Endothelial cell of umbilical vein (primary cell): Measurements from ENCODE around the gene MRGPRE. TPM values are rescaled to one million over a fixed set of nuclear protein-coding genes. Genes with fewer than 3 reads are reported as not detected.

Source experiments
- BruUV-seq: library from RNA; stranded (reverse); fragments of 400-500 nt; replicated peaks from 2 replicates; lab custom pipeline; 2021; lab: Mats Ljungman, UMichigan
- CTCF ChIA-PET: fragments of 300-600, 350-600 bp; sonication (Branson Sonifier 250); formaldehyde crosslinking; loops from one replicate; lab custom pipeline; 2021; ENCODE audit warnings: antibody characterized with exemption, inconsistent platforms; lab: Charles Lee
- POLR2A ChIA-PET: fragments of 300-600, 350-600 bp; sonication (Branson Sonifier 250); formaldehyde crosslinking; loops from one replicate; lab custom pipeline; 2021; ENCODE audit warnings: antibody characterized with exemption, inconsistent platforms; lab: Charles Lee
- DNase-seq: peaks from one replicate; pipeline ENCODE4 v3.0.0-alpha.2; 2011; ENCODE audit warnings: low read depth, low spot score
- FAIRE-seq: peaks from 2 replicates; lab custom pipeline; 2011; peaks lifted over from hg19 to GRCh38; lab: Jason Lieb, UNC
- H2AFZ ChIP-seq: 2 replicates; pipeline ENCODE4 v1.6.0; 2012; ENCODE audit warnings: low read depth, low read length, control low read depth, inconsistent platforms
- H3K27ac ChIP-seq: 2 replicates; pipeline ENCODE4 v1.5.1; 2011; ENCODE audit warnings: low read depth, mild to moderate bottlenecking, control low read depth, low read length, moderate library complexity; ENCODE audit not compliant: insufficient read depth
- H3K27me3 ChIP-seq, 2 experiments: 2 replicates each; pipeline versions ENCODE4 v1.6.0 to v1.6.1; 2011; ENCODE audit warnings: low read length in 2 of 2, mixed read lengths in 1 of 2; ENCODE audit not compliant: control insufficient read depth in 2 of 2, insufficient read depth in 2 of 2
- H3K36me3 ChIP-seq, 2 experiments: 2 replicates in 1 of 2; 3 replicates in 1 of 2; pipeline ENCODE4 v1.5.1; 2011; ENCODE audit warnings: low read length in 2 of 2, mild to moderate bottlenecking in 1 of 2, moderate library complexity in 1 of 2; ENCODE audit not compliant: control insufficient read depth in 2 of 2, insufficient read depth in 2 of 2; ENCODE audit errors: extremely low read depth in 1 of 2
- H3K4me1 ChIP-seq: 3 replicates; pipeline ENCODE4 v1.5.1; 2011; ENCODE audit warnings: mild to moderate bottlenecking, low read length; ENCODE audit not compliant: control insufficient read depth, insufficient read depth; ENCODE audit errors: extremely low read depth
- H3K4me2 ChIP-seq: 2 replicates; pipeline ENCODE4 v1.6.1; 2011; ENCODE audit warnings: low read length, control low read depth, mixed read lengths; ENCODE audit not compliant: insufficient read depth
- H3K4me3 ChIP-seq, 3 experiments: fragments of 200-600 bp in 1 of 3; sonication (generic), shearing (Covaris generic) in 1 of 3; replicated peaks in 1 of 3; 2 replicates each; pipeline ENCODE4 v1.5.1; 2011 to 2016; ENCODE audit warnings: control low read depth in 3 of 3, low read length in 3 of 3, mild to moderate bottlenecking in 2 of 3, inconsistent platforms in 1 of 3, low read depth in 1 of 3, moderate library complexity in 1 of 3; ENCODE audit not compliant: insufficient read depth in 1 of 3
- H3K79me2 ChIP-seq: 2 replicates; pipeline ENCODE4 v1.6.0; 2012; ENCODE audit warnings: low read length, inconsistent platforms; ENCODE audit not compliant: control insufficient read depth, insufficient read depth
- H3K9ac ChIP-seq: replicated peaks from 2 replicates; pipeline ENCODE3; 2011; ENCODE audit warnings: low read length, control low read depth; ENCODE audit not compliant: insufficient read depth; ENCODE audit errors: extremely low read depth
- H3K9me1 ChIP-seq: replicated peaks from 3 replicates; pipeline ENCODE4 v1.6.0; 2011; ENCODE audit warnings: mild to moderate bottlenecking, low read length; ENCODE audit not compliant: control insufficient read depth, insufficient read depth; ENCODE audit errors: extremely low read depth
- H3K9me3 ChIP-seq: replicated peaks from 2 replicates; pipeline ENCODE4 v1.5.1; 2012; ENCODE audit warnings: low read length, inconsistent platforms; ENCODE audit not compliant: control insufficient read depth, insufficient read depth
- H4K20me1 ChIP-seq: replicated peaks from 2 replicates; pipeline ENCODE3; 2011; ENCODE audit warnings: mild to moderate bottlenecking, low read length; ENCODE audit not compliant: control insufficient read depth, insufficient read depth; ENCODE audit errors: extremely low read depth
- EZH2 ChIP-seq: IDR thresholded peaks from 2 replicates; pipeline ENCODE4 v1.6.1; 2012; ENCODE audit warnings: borderline replicate concordance, low read depth, mild to moderate bottlenecking, moderate library complexity, low read length, inconsistent platforms; ENCODE audit not compliant: severe bottlenecking
- FOS ChIP-seq: IDR thresholded peaks from 2 replicates; pipeline ENCODE4 v1.6.1; 2011; ENCODE audit warnings: mild to moderate bottlenecking, low read length, moderate library complexity, borderline replicate concordance; ENCODE audit not compliant: insufficient read depth
- GATA2 ChIP-seq: IDR thresholded peaks from 2 replicates; pipeline ENCODE4 v1.7.0; 2011; ENCODE audit warnings: low read depth, mild to moderate bottlenecking, moderate library complexity, mixed read lengths, low read length; ENCODE audit not compliant: insufficient read length, insufficient read depth
- JUN ChIP-seq: IDR thresholded peaks from 2 replicates; pipeline ENCODE4 v1.6.1; 2011; ENCODE audit warnings: borderline replicate concordance, low read depth; ENCODE audit not compliant: insufficient read length, insufficient read depth
- MYC ChIP-seq: IDR thresholded peaks from one replicate; pipeline ENCODE4 v1.6.1; 2011; ENCODE audit warnings: mild to moderate bottlenecking, low read depth, low read length
- POLR2A ChIP-seq: IDR thresholded peaks from 2 replicates; pipeline ENCODE4 v1.6.1; 2012; ENCODE audit warnings: low read depth, mild to moderate bottlenecking, control low read depth, low read length
- POLR2AphosphoS5 ChIP-seq: IDR thresholded peaks from 2 replicates; pipeline ENCODE4 v1.6.1; 2012; ENCODE audit warnings: low read depth, mild to moderate bottlenecking, control low read depth, low read length, moderate library complexity; ENCODE audit not compliant: insufficient read depth
- dilution Hi-C: fragments of 300-500 bp; cut with MboI; formaldehyde crosslinking; loops from one replicate; pipeline ENCODE4 v1.15.0; 2019; ENCODE audit warnings: low sequenced_read_pairs; ENCODE audit not compliant: extremely low pct_ligation_motif_present
- intact Hi-C: fragments of 100-400 bp; cut with micrococcal nuclease; formaldehyde crosslinking; loops from one replicate; pipeline ENCODE4 v1.10.0; 2022
- polyA plus RNA-seq, 4 experiments: library from polyadenylated mRNA; depleted of rRNA in 3 of 4; stranded (reverse) in 3 of 4; unstranded in 1 of 4; fragments of >200 nt; gene quantifications; 2 replicates each; pipeline versions ENCODE4 v1.2.1 to v1.2.3, GENCODE V29; 2011 to 2012; ENCODE audit warnings: missing spikeins in 1 of 4
- total RNA-seq: library from RNA; stranded (reverse); gene quantifications from 2 replicates; pipeline ENCODE4 v1.2.3, GENCODE V29; 2021
- TF ChIP-seq, protein P1 (sequence below): IDR thresholded peaks from 2 replicates; pipeline ENCODE4 v1.6.1; 2011; ENCODE audit not compliant: insufficient read depth, insufficient read length
- TF ChIP-seq, protein P2 (sequence below), 2 donors: IDR thresholded peaks; 1 replicate in 1 of 2; 2 replicates in 1 of 2; pipeline ENCODE4 v1.5.1; 2011; ENCODE audit warnings: low read length in 2 of 2, mild to moderate bottlenecking in 2 of 2, moderate library complexity in 2 of 2, control low read depth in 1 of 2, inconsistent platforms in 1 of 2, low read depth in 1 of 2; ENCODE audit not compliant: insufficient read depth in 1 of 2; ENCODE audit errors: extremely low read depth in 1 of 2

MRGPRE gene
- total and polyA plus RNA-seq, 2 donors (not counting 3 experiments of a cell fraction or from before 2014, with no cell fraction given) = not detected

DNA sequence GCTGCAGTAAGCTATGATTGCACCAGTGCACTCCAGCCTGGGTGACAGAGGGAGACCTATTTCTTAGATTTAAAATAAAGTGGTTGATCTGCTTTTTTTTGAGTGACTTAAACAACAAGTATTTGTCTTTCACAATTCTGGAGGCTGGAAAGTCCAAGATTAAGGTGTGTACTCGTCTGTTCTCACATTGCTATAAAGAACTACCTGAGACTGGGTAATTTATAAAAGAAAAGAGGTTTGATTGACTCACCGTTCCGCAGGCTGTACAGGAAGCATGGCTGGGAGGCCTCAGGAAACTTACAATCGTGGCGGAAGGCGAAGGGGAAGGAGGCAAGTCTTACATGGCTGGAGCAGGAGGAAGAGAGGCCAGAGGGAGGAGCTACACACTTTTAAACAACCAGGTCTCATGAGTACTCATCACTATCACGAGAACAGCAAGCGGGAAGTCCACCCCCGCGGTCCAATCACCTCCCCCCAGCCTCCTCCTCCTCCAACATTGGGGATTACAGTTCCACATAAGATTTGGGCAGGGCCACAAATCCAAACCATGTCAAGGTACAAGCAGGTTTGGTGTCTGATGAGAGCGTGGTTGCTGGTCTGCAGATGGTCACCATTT lies 47.4 kb downstream of the MRGPRE start:
- H3K36me3 ChIP-seq = no peaks in the 10 kb centered on the region
- no peak overlapping the region for H2AFZ ChIP-seq
- no peak for FAIRE-seq
- no TSS peak for BruUV-seq
- H3K79me2 ChIP-seq = no peaks in the 10 kb centered on the region
- H3K9ac ChIP-seq = no peak overlapping the region
- H3K9me1 ChIP-seq = no peaks in the 10 kb centered on the region
- no peaks in the 10 kb centered on the region for H3K4me1 ChIP-seq
- CTCF ChIA-PET = no interaction called here
- H3K27me3 ChIP-seq = peaks cover 0 to 4% of the 10 kb centered on the region in 2 experiments
- no peak for TF ChIP-seq FOS
- no peak for TF ChIP-seq POLR2AphosphoS5
- no peak for TF ChIP-seq JUN
- TF ChIP-seq GATA2 = no peak
- TF ChIP-seq MYC = no peak
- TF ChIP-seq, protein P1, sequence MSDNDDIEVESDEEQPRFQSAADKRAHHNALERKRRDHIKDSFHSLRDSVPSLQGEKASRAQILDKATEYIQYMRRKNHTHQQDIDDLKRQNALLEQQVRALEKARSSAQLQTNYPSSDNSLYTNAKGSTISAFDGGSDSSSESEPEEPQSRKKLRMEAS = no peak
- TF ChIP-seq EZH2 = no peak
- TF ChIP-seq POLR2A = no peak
- TF ChIP-seq, protein P2, sequence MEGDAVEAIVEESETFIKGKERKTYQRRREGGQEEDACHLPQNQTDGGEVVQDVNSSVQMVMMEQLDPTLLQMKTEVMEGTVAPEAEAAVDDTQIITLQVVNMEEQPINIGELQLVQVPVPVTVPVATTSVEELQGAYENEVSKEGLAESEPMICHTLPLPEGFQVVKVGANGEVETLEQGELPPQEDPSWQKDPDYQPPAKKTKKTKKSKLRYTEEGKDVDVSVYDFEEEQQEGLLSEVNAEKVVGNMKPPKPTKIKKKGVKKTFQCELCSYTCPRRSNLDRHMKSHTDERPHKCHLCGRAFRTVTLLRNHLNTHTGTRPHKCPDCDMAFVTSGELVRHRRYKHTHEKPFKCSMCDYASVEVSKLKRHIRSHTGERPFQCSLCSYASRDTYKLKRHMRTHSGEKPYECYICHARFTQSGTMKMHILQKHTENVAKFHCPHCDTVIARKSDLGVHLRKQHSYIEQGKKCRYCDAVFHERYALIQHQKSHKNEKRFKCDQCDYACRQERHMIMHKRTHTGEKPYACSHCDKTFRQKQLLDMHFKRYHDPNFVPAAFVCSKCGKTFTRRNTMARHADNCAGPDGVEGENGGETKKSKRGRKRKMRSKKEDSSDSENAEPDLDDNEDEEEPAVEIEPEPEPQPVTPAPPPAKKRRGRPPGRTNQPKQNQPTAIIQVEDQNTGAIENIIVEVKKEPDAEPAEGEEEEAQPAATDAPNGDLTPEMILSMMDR (IDR thresholded peaks at IDR 0.05; ENCODE audit: extremely low read depth in 1 of 2, insufficient read depth in 1 of 2, low read depth in 1 of 2, low read length in 2 of 2) = no peak
- intact Hi-C loops (no loop called here), dilution Hi-C loops (no loop called here)
- no peak overlapping the region for H3K27ac ChIP-seq
- no peak overlapping the region for H3K4me2 ChIP-seq
- POLR2A ChIA-PET = interaction anchor here (0.6 kb wide), 1 partner anchor 16 kb away, joined by 3 read pairs; no protein-coding TSS in a partner anchor
- DNase-seq = no peak
- H3K4me3 ChIP-seq = no peak overlapping the region
- H4K20me1 ChIP-seq = no peaks in the 10 kb centered on the region
- no peaks in the 10 kb centered on the region for H3K9me3 ChIP-seq
